Lower lobe of right lung (tissue), 2 donors: ENCODE data around the gene FXYD2. TPM values are rescaled to one million over a fixed set of nuclear protein-coding genes. Genes with fewer than 3 reads are reported as not detected.
"Not testable (repeated sequence)": the region's sequence is repeated elsewhere in the genome, so short reads cannot be mapped to it uniquely, and the experiment has no call there.

Experiments used
- ATAC-seq, 2 donors: fragments of 200-7000 bp; cut with Tn5 transposase; one replicate each; pipeline ENCODE4 v1.9.1; 2020 to 2022; ENCODE audit warnings: mild to moderate bottlenecking in 2 of 2, moderate library complexity in 2 of 2
- DNase-seq: peaks from one replicate; pipeline ENCODE4 v3.0.0-alpha.2; 2020
- H3K27ac ChIP-seq: fragments of 200-600 bp; one replicate; pipeline ENCODE4 v1.8.0; 2022
- H3K27me3 ChIP-seq: fragments of 200-600 bp; one replicate; pipeline ENCODE4 v1.8.0; 2022; ENCODE audit warnings: low read depth
- H3K36me3 ChIP-seq: fragments of 200-600 bp; one replicate; pipeline ENCODE4 v1.8.0; 2022; ENCODE audit warnings: mild to moderate bottlenecking
- H3K4me1 ChIP-seq: fragments of 200-600 bp; one replicate; pipeline ENCODE4 v1.8.0; 2022
- H3K4me3 ChIP-seq: fragments of 200-600 bp; one replicate; pipeline ENCODE4 v1.8.0; 2022; ENCODE audit warnings: mild to moderate bottlenecking
- H3K9me3 ChIP-seq: fragments of 200-600 bp; one replicate; pipeline ENCODE4 v1.8.0; 2022
- intact Hi-C: fragments of 100-400 bp; cut with DNase I; formaldehyde crosslinking; loops from one replicate; pipeline ENCODE4 v1.11.0; 2022
- total RNA-seq: library from RNA; stranded (reverse); fragmentation: NEBNext Ultra II Directional; extraction: Animal tissue kit (Norgen Biotek cat#: 25700); gene quantifications from one replicate; pipeline ENCODE4 v1.2.1, GENCODE V29; 2021
- TF ChIP-seq, protein P1 (sequence below): fragments of 200-600 bp; IDR thresholded peaks from one replicate; pipeline ENCODE4 v1.8.0; 2022; ENCODE audit warnings: antibody characterized with exemption, mild to moderate bottlenecking
- donor health status: DM: no; HTN: yes; CAD: no; lungs with severe emphysema.

Gene FXYD2
- total RNA-seq, 1 donor from 2014 or later: 2.8 TPM

DNA sequence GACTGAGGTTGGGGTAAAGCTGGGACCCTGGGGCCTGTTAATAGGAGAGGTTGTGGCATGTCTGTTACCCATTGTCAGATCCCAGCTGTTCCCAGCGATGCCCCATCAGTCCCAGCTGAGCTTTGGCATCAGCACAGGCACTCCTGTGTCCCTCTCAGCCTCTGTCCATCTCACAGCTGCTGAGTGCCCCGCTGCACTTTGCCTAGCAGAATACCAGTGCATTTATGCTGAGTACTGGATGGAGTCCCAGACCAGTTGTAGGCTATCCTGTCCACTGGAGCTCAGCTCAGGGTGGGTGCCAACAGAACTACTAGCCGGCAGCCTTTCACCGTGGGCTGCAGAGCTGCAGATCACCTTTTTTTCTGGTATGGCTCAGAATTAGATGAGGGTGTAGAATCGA lies 42.0 kb upstream of the FXYD2 start:
- no peaks in the 10 kb centered on the region for H3K36me3 ChIP-seq
- H3K9me3 ChIP-seq: no peaks in the 10 kb centered on the region
- H3K27me3 ChIP-seq: peaks cover 4% of the 10 kb centered on the region
- no peak overlapping the region for H3K4me3 ChIP-seq
- H3K27ac ChIP-seq: no peak overlapping the region
- DNase-seq (no peak), ATAC-seq (peak in 1 of 2 donors; percentile 12)
- intact Hi-C loops: no loop called here
- TF ChIP-seq, protein P1, sequence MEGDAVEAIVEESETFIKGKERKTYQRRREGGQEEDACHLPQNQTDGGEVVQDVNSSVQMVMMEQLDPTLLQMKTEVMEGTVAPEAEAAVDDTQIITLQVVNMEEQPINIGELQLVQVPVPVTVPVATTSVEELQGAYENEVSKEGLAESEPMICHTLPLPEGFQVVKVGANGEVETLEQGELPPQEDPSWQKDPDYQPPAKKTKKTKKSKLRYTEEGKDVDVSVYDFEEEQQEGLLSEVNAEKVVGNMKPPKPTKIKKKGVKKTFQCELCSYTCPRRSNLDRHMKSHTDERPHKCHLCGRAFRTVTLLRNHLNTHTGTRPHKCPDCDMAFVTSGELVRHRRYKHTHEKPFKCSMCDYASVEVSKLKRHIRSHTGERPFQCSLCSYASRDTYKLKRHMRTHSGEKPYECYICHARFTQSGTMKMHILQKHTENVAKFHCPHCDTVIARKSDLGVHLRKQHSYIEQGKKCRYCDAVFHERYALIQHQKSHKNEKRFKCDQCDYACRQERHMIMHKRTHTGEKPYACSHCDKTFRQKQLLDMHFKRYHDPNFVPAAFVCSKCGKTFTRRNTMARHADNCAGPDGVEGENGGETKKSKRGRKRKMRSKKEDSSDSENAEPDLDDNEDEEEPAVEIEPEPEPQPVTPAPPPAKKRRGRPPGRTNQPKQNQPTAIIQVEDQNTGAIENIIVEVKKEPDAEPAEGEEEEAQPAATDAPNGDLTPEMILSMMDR: no peak
- H3K4me1 ChIP-seq: peaks cover 34% of the 10 kb centered on the region

DNA sequence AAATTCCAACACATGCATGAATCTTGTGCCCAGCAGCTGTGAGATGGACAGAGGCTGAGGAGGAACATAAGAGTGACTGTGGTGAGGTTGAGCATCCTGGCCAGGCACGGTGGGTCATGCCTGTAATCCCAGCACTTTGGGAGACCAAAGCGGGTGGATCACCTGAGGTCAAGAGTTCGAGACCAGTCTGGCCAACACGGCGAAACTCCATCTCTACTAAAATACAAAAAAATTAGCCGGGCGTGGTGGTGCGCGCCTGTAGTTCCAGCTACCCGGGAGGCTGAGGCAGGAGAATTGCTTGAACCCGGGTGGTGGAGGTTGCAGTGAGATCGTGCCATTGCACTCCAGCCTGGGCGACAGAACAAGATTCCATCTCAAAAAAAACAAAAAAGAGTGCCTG lies 41.0 kb upstream of the FXYD2 start:
- H3K4me1 ChIP-seq: peaks cover 44% of the 10 kb centered on the region
- H3K27me3 ChIP-seq, ATAC-seq, intact Hi-C loops, DNase-seq, H3K27ac ChIP-seq, H3K9me3 ChIP-seq, H3K4me3 ChIP-seq, H3K36me3 ChIP-seq: not testable (repeated sequence)

DNA sequence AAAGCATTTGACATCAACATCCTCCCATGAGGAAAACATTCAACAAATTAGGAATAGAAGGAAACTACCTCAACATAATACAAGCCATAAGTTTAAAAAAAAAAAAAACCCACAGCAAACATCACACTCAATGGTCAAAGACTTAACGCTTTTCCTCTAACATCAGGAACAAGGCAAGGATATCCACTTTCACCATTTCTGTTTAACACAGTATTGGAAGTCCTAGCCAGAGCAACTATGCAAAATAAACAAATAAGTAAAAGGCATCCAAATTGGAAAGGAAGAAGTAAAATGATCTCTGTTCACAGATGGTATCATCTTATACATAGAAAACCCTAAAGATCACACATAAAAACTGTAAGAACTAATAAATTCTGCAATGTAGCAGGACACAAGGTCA lies 38.8 kb upstream of the FXYD2 start:
- no peaks in the 10 kb centered on the region for H3K36me3 ChIP-seq
- TF ChIP-seq, protein P1: no peak
- ATAC-seq (no peak), DNase-seq (no peak)
- no peak overlapping the region for H3K4me3 ChIP-seq
- H3K9me3 ChIP-seq: no peaks in the 10 kb centered on the region
- intact Hi-C loops: no loop called here
- peaks cover 4% of the 10 kb centered on the region for H3K27me3 ChIP-seq
- no peak overlapping the region for H3K27ac ChIP-seq
- H3K4me1 ChIP-seq: peaks cover 31% of the 10 kb centered on the region

DNA sequence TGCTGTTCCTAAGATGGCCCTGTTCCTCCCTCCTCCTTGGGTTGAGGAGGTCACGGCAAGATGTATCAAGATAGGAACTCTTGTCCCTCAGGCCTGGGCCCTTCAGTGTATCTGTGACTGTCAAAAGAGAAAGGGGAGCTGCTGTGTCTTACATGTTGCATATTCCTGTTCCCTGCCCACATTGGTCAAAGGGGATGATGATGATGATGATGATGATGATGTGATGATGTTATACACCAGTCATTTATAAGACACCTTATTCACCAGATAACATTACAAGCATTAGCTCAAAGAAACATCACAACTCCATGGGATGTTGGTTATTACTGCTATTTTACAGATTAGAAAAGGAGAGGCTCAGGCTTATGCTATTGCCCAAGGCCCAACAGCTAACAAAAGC lies 38.2 kb upstream of the FXYD2 start:
- no peak for ATAC-seq
- peak overlapping the region; percentile 81 for H3K27ac ChIP-seq
- TF ChIP-seq, protein P1: no peak
- intact Hi-C loops: no loop called here
- H3K36me3 ChIP-seq: no peaks in the 10 kb centered on the region
- peaks cover 37% of the 10 kb centered on the region for H3K4me1 ChIP-seq
- no peak overlapping the region for H3K4me3 ChIP-seq
- H3K27me3 ChIP-seq: peaks cover under 1% of the 10 kb centered on the region
- no peak for DNase-seq
- no peaks in the 10 kb centered on the region for H3K9me3 ChIP-seq

DNA sequence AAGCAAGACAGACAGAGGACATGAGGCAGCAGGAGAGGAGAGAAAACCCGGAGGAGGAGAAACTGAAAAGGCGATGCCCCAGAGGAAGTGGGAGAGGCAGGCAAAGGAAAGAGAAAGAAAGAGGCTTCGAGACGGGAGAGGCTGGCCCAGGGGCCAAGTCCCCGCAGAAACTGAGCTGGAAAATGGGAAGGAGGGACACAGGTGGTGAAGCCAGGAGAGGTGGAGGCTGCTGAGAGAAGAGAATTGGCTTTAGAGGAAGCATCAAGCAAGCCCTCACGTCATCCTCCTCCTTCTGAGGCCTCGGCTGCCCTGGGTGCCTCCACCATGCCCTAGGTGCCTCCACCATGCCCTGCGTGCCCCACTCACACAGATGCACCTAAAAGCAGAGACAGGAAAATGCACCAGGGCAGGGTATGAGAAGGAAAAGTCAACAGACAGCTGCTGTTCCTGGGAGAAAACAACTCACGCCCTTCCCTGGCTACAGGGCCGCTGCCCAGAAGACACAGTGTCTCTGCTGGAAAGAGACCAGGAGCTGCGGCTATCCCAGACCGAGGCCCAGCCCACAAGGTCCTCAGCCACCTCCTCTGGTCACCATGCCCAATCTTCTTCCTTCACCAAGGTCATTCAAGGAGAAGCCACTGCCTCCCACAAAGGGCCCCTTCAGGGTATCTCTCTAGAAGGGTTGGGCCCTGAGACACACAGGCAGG lies 37.6 kb upstream of the FXYD2 start:
- H3K36me3 ChIP-seq: no peaks in the 10 kb centered on the region
- ATAC-seq (peak in 1 of 2 donors; percentile 15), DNase-seq (no peak)
- peak overlapping the region; percentile 81 for H3K27ac ChIP-seq
- TF ChIP-seq, protein P1: no peak
- H3K4me3 ChIP-seq: no peak overlapping the region
- no peaks in the 10 kb centered on the region for H3K9me3 ChIP-seq
- no peaks in the 10 kb centered on the region for H3K27me3 ChIP-seq
- intact Hi-C loops: no loop called here
- H3K4me1 ChIP-seq: peaks cover 40% of the 10 kb centered on the region

DNA sequence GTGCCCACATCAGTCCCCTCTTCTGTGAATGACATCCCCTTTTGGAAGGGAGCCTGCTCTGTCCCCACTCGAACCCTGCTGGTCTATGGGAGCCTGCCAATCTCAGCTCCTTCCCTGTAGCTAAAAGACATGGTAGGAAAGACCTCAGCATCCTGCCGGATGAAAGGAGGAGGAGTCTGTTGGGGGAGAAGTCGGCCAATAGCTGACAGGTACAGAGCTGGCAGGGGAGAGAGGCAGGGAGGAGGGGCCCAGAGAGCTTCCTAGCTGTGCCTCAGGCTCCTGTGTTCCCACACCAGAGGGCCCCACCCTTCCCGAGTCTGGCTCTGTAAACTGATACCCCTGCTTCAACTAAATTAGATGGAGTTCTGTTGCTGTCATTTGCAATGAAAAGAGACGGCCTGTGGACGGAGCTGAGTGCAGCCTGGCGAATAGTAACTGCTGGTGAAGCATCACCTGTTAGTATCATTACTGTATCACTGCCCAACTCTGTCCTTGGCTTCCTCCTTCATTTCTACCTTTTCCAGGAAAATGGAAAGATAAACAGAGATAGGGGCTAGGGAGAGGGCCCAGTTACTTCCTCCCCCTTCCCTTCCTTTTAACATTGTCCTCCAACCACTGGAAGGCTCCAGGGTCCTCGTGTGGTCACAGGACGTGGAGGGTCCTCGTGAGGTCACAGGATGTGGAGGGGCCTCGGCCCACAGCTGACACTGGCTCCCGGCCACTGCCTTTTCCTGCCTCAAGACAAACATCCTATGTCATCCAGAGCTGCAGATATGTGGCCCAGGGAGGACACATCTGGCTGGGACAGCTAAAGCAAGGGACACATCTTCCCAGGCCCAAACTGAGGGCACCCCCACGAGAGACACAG lies 36.8 kb upstream of the FXYD2 start:
- DNase-seq (no peak), ATAC-seq (peak; percentile 39 to 57)
- H3K4me3 ChIP-seq: no peak overlapping the region
- no peaks in the 10 kb centered on the region for H3K9me3 ChIP-seq
- TF ChIP-seq, protein P1: no peak
- intact Hi-C loops: no loop called here
- no peaks in the 10 kb centered on the region for H3K36me3 ChIP-seq
- peak overlapping the region; percentile 81 for H3K27ac ChIP-seq
- no peaks in the 10 kb centered on the region for H3K27me3 ChIP-seq
- peaks cover 40% of the 10 kb centered on the region for H3K4me1 ChIP-seq
